GM23338 (cell line): ENCODE data around the gene RGS7. TPM values are rescaled to one million over a fixed set of nuclear protein-coding genes. Genes with fewer than 3 reads are reported as not detected.

Experiments used
- ATAC-seq: fragments of 200-7000 bp; cut with Tn5 transposase; 3 replicates; pipeline ENCODE4 v1.9.1; 2020
- DNase-seq: peaks from one replicate; pipeline ENCODE4 v3.0.0-alpha.2; 2015; ENCODE audit warnings: low spot score
- H2AFZ ChIP-seq: fragments of 200-600 bp; sonication (generic); 2 replicates; pipeline ENCODE4 v1.8.0; 2016; ENCODE audit warnings: antibody characterized with exemption, mild to moderate bottlenecking, moderate library complexity
- H3F3A ChIP-seq: fragments of 200-600 bp; sonication (generic); replicated peaks from 2 replicates; pipeline ENCODE4 v1.8.0; 2017; ENCODE audit warnings: antibody characterized with exemption, mixed run types, low read depth
- H3K27ac ChIP-seq: fragments of 200-600 bp; sonication (generic); 2 replicates; pipeline ENCODE4 v1.6.1; 2016; ENCODE audit warnings: low read depth
- H3K27me3 ChIP-seq: fragments of 200-600 bp; sonication (generic); 2 replicates; pipeline ENCODE4 v1.8.0; 2016; ENCODE audit warnings: mild to moderate bottlenecking, mixed run types, moderate library complexity; ENCODE audit not compliant: insufficient read depth
- H3K36me3 ChIP-seq: fragments of 200-600 bp; sonication (generic); 2 replicates; pipeline ENCODE4 v1.8.0; 2016; ENCODE audit warnings: mild to moderate bottlenecking; ENCODE audit not compliant: insufficient read depth
- H3K4me1 ChIP-seq: fragments of 200-600 bp; sonication (generic); 2 replicates; pipeline ENCODE4 v1.8.0; 2016; ENCODE audit warnings: mild to moderate bottlenecking, moderate library complexity; ENCODE audit not compliant: insufficient read depth
- H3K4me2 ChIP-seq: fragments of 200-600 bp; sonication (generic); 2 replicates; pipeline ENCODE4 v1.7.1; 2017; ENCODE audit warnings: mixed run types
- H3K4me3 ChIP-seq: fragments of 200-600 bp; sonication (generic); 2 replicates; pipeline ENCODE4 v1.6.1; 2016; ENCODE audit warnings: mixed run types
- H3K79me2 ChIP-seq: fragments of 200-600 bp; sonication (generic); replicated peaks from 2 replicates; pipeline ENCODE4 v1.8.0; 2017; ENCODE audit warnings: mild to moderate bottlenecking; ENCODE audit not compliant: insufficient read depth
- H3K9me2 ChIP-seq: fragments of 200-600 bp; sonication (generic); 2 replicates; pipeline ENCODE4 v1.8.0; 2017; ENCODE audit not compliant: insufficient read depth
- H4K20me1 ChIP-seq: fragments of 200-600 bp; sonication (generic); replicated peaks from 2 replicates; pipeline ENCODE4 v1.8.0; 2017; ENCODE audit warnings: mild to moderate bottlenecking; ENCODE audit not compliant: insufficient read depth
- H3K27ac Mint-ChIP-seq: 2 replicates; pipeline ENCODE4 v1.8.0; 2020; ENCODE audit warnings: inconsistent platforms, mild to moderate bottlenecking, moderate library complexity, mixed read lengths
- H3K27me3 Mint-ChIP-seq: 3 replicates; pipeline ENCODE4 v1.8.0; 2022; ENCODE audit warnings: low read depth, mild to moderate bottlenecking, moderate library complexity, mixed read lengths, inconsistent platforms; ENCODE audit not compliant: insufficient read depth, poor library complexity
- H3K36me3 Mint-ChIP-seq: 3 replicates; pipeline ENCODE4 v1.8.0; 2021; ENCODE audit warnings: low read depth, mild to moderate bottlenecking, inconsistent platforms, moderate library complexity, mixed read lengths
- H3K4me1 Mint-ChIP-seq: 3 replicates; pipeline ENCODE4 v1.8.0; 2020; ENCODE audit warnings: mild to moderate bottlenecking, inconsistent platforms, mixed read lengths
- H3K4me3 Mint-ChIP-seq: 3 replicates; pipeline ENCODE4 v1.8.0; 2021; ENCODE audit warnings: moderate library complexity, mild to moderate bottlenecking, inconsistent platforms, mixed read lengths
- H3K9me3 Mint-ChIP-seq: 3 replicates; pipeline ENCODE4 v1.8.0; 2020; ENCODE audit warnings: moderate library complexity, mild to moderate bottlenecking, inconsistent platforms, mixed read lengths
- CREB1 ChIP-seq: fragments of 250-450 bp; sonication (Bioruptor Pico); IDR thresholded peaks from 2 replicates; pipeline ENCODE4 v1.5.0; 2020; ENCODE audit warnings: low read depth, mild to moderate bottlenecking, moderate library complexity
- ETS1 ChIP-seq: IDR thresholded peaks from 2 replicates; pipeline ENCODE4 v1.6.1; 2016; ENCODE audit warnings: antibody characterized with exemption
- EZH2phosphoT487 ChIP-seq: fragments of 200-600 bp; sonication (generic); IDR thresholded peaks from one replicate; pipeline ENCODE4 v1.8.1; 2018; ENCODE audit warnings: antibody characterized with exemption; ENCODE audit not compliant: unreplicated experiment
- JUNB ChIP-seq: IDR thresholded peaks from one replicate; pipeline ENCODE4 v1.6.1; 2016; ENCODE audit warnings: antibody characterized with exemption; ENCODE audit not compliant: unreplicated experiment
- NANOG ChIP-seq: IDR thresholded peaks from 2 replicates; pipeline ENCODE4 v1.6.1; 2016; ENCODE audit warnings: antibody characterized with exemption, borderline replicate concordance
- POLR2AphosphoS5 ChIP-seq: IDR thresholded peaks from 2 replicates; pipeline ENCODE4 v1.6.1; 2016; ENCODE audit warnings: antibody characterized with exemption, low read depth
- STAT1 ChIP-seq: IDR thresholded peaks from one replicate; pipeline ENCODE4 v1.6.1; 2016; ENCODE audit warnings: antibody characterized with exemption; ENCODE audit not compliant: unreplicated experiment
- ZNF114 ChIP-seq: fragments of 250-450 bp; sonication (Bioruptor Pico); IDR thresholded peaks from 2 replicates; pipeline ENCODE4 v1.5.0; 2020; ENCODE audit warnings: mild to moderate bottlenecking, moderate library complexity
- ZNF331 ChIP-seq: fragments of 250-450 bp; sonication (Bioruptor Pico); IDR thresholded peaks from 2 replicates; pipeline ENCODE4 v1.5.0; 2020; ENCODE audit warnings: low read depth, mild to moderate bottlenecking, moderate library complexity
- polyA plus RNA-seq: library from polyadenylated mRNA; unstranded; fragments of >200 nt; fragmentation: Nextera tagmentation; extraction: Ambion mirVana; gene quantifications from 2 replicates; pipeline ENCODE4 v1.2.1, GENCODE V29; 2016
- total RNA-seq: library from RNA; depleted of rRNA; stranded (reverse); fragments of >200 nt; shearing (Covaris generic); gene quantifications from 2 replicates; pipeline ENCODE4 v1.2.3, GENCODE V29; 2014
- TF ChIP-seq, protein P1 (sequence below), 2 experiments: fragments of 200-600 bp in 1 of 2; sonication (generic) in 1 of 2; conservative IDR thresholded peaks; 2 replicates each; pipeline versions ENCODE4 v1.5.1 to v1.6.1; 2016 to 2017; ENCODE audit warnings: antibody characterized with exemption in 2 of 2, low read depth in 2 of 2, mild to moderate bottlenecking in 2 of 2, moderate library complexity in 1 of 2
- TF ChIP-seq, protein P2 (sequence below): fragments of 250-450 bp; sonication (Bioruptor Pico); IDR thresholded peaks from 2 replicates; pipeline ENCODE4 v1.5.0; 2020; ENCODE audit warnings: mild to moderate bottlenecking, moderate library complexity
- TF ChIP-seq, protein P3 (sequence below): IDR thresholded peaks from one replicate; pipeline ENCODE4 v1.6.1; 2018; ENCODE audit warnings: antibody characterized with exemption; ENCODE audit not compliant: unreplicated experiment

The RGS7 gene
- total and polyA plus RNA-seq, 2 experiments from 2014 or later: 2.0 to 2.2 TPM

DNA sequence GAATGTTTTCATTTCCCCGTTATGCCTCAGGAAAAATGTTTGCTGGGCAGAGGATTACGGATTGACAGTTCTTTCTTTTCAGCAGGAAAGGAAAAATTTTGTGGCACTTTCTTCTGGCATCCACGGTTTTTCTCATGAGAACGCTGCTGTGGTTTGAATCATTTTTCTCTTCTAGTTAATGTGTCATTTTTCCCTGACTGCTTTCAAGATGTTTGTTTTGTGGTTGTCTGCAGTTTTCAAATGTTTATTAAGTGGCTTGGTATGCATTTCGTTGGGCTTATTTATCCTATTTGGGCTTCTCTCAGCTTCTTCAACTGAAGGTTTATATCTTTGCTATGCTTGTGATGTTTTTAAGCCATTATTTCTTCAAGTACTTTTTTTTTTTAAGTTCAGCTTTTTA lies 359.0 kb downstream of the RGS7 start (continued):
- TF ChIP-seq, protein P1, sequence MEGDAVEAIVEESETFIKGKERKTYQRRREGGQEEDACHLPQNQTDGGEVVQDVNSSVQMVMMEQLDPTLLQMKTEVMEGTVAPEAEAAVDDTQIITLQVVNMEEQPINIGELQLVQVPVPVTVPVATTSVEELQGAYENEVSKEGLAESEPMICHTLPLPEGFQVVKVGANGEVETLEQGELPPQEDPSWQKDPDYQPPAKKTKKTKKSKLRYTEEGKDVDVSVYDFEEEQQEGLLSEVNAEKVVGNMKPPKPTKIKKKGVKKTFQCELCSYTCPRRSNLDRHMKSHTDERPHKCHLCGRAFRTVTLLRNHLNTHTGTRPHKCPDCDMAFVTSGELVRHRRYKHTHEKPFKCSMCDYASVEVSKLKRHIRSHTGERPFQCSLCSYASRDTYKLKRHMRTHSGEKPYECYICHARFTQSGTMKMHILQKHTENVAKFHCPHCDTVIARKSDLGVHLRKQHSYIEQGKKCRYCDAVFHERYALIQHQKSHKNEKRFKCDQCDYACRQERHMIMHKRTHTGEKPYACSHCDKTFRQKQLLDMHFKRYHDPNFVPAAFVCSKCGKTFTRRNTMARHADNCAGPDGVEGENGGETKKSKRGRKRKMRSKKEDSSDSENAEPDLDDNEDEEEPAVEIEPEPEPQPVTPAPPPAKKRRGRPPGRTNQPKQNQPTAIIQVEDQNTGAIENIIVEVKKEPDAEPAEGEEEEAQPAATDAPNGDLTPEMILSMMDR (conservative IDR thresholded peaks at IDR 0.05; ENCODE audit: low read depth in 2 of 2): no peak
- TF ChIP-seq, protein P2, sequence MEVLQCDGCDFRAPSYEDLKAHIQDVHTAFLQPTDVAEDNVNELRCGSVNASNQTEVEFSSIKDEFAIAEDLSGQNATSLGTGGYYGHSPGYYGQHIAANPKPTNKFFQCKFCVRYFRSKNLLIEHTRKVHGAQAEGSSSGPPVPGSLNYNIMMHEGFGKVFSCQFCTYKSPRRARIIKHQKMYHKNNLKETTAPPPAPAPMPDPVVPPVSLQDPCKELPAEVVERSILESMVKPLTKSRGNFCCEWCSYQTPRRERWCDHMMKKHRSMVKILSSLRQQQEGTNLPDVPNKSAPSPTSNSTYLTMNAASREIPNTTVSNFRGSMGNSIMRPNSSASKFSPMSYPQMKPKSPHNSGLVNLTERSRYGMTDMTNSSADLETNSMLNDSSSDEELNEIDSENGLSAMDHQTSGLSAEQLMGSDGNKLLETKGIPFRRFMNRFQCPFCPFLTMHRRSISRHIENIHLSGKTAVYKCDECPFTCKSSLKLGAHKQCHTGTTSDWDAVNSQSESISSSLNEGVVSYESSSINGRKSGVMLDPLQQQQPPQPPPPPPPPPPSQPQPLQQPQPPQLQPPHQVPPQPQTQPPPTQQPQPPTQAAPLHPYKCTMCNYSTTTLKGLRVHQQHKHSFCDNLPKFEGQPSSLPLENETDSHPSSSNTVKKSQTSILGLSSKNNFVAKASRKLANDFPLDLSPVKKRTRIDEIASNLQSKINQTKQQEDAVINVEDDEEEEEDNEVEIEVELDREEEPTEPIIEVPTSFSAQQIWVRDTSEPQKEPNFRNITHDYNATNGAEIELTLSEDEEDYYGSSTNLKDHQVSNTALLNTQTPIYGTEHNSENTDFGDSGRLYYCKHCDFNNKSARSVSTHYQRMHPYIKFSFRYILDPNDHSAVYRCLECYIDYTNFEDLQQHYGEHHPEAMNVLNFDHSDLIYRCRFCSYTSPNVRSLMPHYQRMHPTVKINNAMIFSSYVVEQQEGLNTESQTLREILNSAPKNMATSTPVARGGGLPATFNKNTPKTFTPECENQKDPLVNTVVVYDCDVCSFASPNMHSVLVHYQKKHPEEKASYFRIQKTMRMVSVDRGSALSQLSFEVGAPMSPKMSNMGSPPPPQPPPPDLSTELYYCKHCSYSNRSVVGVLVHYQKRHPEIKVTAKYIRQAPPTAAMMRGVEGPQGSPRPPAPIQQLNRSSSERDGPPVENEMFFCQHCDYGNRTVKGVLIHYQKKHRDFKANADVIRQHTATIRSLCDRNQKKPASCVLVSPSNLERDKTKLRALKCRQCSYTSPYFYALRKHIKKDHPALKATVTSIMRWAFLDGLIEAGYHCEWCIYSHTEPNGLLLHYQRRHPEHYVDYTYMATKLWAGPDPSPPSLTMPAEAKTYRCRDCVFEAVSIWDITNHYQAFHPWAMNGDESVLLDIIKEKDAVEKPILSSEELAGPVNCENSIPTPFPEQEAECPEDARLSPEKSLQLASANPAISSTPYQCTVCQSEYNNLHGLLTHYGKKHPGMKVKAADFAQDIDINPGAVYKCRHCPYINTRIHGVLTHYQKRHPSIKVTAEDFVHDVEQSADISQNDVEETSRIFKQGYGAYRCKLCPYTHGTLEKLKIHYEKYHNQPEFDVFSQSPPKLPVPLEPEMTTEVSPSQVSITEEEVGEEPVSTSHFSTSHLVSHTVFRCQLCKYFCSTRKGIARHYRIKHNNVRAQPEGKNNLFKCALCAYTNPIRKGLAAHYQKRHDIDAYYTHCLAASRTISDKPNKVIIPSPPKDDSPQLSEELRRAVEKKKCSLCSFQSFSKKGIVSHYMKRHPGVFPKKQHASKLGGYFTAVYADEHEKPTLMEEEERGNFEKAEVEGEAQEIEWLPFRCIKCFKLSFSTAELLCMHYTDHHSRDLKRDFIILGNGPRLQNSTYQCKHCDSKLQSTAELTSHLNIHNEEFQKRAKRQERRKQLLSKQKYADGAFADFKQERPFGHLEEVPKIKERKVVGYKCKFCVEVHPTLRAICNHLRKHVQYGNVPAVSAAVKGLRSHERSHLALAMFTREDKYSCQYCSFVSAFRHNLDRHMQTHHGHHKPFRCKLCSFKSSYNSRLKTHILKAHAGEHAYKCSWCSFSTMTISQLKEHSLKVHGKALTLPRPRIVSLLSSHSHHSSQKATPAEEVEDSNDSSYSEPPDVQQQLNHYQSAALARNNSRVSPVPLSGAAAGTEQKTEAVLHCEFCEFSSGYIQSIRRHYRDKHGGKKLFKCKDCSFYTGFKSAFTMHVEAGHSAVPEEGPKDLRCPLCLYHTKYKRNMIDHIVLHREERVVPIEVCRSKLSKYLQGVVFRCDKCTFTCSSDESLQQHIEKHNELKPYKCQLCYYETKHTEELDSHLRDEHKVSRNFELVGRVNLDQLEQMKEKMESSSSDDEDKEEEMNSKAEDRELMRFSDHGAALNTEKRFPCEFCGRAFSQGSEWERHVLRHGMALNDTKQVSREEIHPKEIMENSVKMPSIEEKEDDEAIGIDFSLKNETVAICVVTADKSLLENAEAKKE (CRISPR knock-in tag): no peak
- TF ChIP-seq STAT1 (no peak), NANOG (no peak), POLR2AphosphoS5 (no peak), ZNF331 (CRISPR knock-in tag) (no peak), CREB1 (no peak)

GRCh38 chr1:240993004-240993403 lies 364.0 kb downstream of the RGS7 start:
- Histone ChIP-seq H4K20me1 (no peaks in the 10 kb centered on the region), H3K79me2 (no peaks in the 10 kb centered on the region), H3K27me3 (no peaks in the 10 kb centered on the region), H3F3A (no peaks in the 10 kb centered on the region), H3K4me2 (no peak overlapping the region), H3K4me3 (no peak overlapping the region), H2AFZ (no peak overlapping the region), H3K27ac (no peak overlapping the region), H3K4me1 (peaks cover 9% of the 10 kb centered on the region), H3K36me3 (no peaks in the 10 kb centered on the region), H3K9me2 (no peaks in the 10 kb centered on the region)
- no peak for DNase-seq
- peaks cover 9% of the 10 kb centered on the region; the same call in 2 of the 3 replicates for H3K4me1 Mint-ChIP-seq
- no peak for ATAC-seq
- H3K27me3 Mint-ChIP-seq: no peaks in the 10 kb centered on the region
- no peak overlapping the region for H3K27ac Mint-ChIP-seq
- no peak overlapping the region for H3K4me3 Mint-ChIP-seq
- no peaks in the 10 kb centered on the region for H3K36me3 Mint-ChIP-seq
- H3K9me3 Mint-ChIP-seq: no peaks in the 10 kb centered on the region; the same call in 2 of the 3 replicates
- TF ChIP-seq CREB1 (no peak), ZNF114 (no peak), EZH2phosphoT487 (no peak), JUNB (no peak), ETS1 (no peak), ZNF331 (CRISPR knock-in tag) (no peak), STAT1 (no peak)
- TF ChIP-seq, protein P3, sequence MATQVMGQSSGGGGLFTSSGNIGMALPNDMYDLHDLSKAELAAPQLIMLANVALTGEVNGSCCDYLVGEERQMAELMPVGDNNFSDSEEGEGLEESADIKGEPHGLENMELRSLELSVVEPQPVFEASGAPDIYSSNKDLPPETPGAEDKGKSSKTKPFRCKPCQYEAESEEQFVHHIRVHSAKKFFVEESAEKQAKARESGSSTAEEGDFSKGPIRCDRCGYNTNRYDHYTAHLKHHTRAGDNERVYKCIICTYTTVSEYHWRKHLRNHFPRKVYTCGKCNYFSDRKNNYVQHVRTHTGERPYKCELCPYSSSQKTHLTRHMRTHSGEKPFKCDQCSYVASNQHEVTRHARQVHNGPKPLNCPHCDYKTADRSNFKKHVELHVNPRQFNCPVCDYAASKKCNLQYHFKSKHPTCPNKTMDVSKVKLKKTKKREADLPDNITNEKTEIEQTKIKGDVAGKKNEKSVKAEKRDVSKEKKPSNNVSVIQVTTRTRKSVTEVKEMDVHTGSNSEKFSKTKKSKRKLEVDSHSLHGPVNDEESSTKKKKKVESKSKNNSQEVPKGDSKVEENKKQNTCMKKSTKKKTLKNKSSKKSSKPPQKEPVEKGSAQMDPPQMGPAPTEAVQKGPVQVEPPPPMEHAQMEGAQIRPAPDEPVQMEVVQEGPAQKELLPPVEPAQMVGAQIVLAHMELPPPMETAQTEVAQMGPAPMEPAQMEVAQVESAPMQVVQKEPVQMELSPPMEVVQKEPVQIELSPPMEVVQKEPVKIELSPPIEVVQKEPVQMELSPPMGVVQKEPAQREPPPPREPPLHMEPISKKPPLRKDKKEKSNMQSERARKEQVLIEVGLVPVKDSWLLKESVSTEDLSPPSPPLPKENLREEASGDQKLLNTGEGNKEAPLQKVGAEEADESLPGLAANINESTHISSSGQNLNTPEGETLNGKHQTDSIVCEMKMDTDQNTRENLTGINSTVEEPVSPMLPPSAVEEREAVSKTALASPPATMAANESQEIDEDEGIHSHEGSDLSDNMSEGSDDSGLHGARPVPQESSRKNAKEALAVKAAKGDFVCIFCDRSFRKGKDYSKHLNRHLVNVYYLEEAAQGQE: no peak
